Neural progenitor cell (in vitro differentiated cells): Measurements from ENCODE around the gene CUL1. TPM values are rescaled to one million over a fixed set of nuclear protein-coding genes. Genes with fewer than 3 reads are reported as not detected.

ENCODE experiments used
- DNase-seq: peaks from one replicate; pipeline ENCODE4 v3.0.0-alpha.2; 2016; ENCODE audit warnings: low spot score
- H2AFZ ChIP-seq: fragments of 200-600 bp; sonication (generic); replicated peaks from 2 replicates; pipeline ENCODE4 v1.6.1; 2016; ENCODE audit warnings: antibody characterized with exemption
- H3F3A ChIP-seq: fragments of 200-600 bp; sonication (generic); 2 replicates; pipeline ENCODE4 v1.6.1; 2016; ENCODE audit warnings: antibody characterized with exemption, low read depth
- H3K27ac ChIP-seq: fragments of 200-600 bp; sonication (generic); 2 replicates; pipeline ENCODE4 v1.5.1; 2016; ENCODE audit warnings: mild to moderate bottlenecking
- H3K27me3 ChIP-seq: fragments of 200-600 bp; sonication (generic); 2 replicates; pipeline ENCODE4 v1.6.1; 2016; ENCODE audit warnings: mild to moderate bottlenecking, moderate library complexity
- H3K36me3 ChIP-seq: fragments of 200-600 bp; sonication (generic); 2 replicates; pipeline ENCODE4 v1.5.1; 2016
- H3K4me1 ChIP-seq: fragments of 200-600 bp; sonication (generic); 2 replicates; pipeline ENCODE4 v1.6.1; 2016; ENCODE audit warnings: mixed run types
- H3K4me2 ChIP-seq: fragments of 200-600 bp; sonication (generic); 2 replicates; pipeline ENCODE4 v1.6.1; 2016
- H3K4me3 ChIP-seq: fragments of 200-600 bp; sonication (generic); 2 replicates; pipeline ENCODE4 v1.5.1; 2016
- H3K79me2 ChIP-seq: fragments of 200-600 bp; sonication (generic); 2 replicates; pipeline ENCODE4 v1.6.1; 2016; ENCODE audit warnings: low read depth
- H3K9ac ChIP-seq: fragments of 200-600 bp; sonication (generic); 2 replicates; pipeline ENCODE4 v1.6.1; 2016
- H3K9me3 ChIP-seq: fragments of 200-600 bp; sonication (generic); 2 replicates; pipeline ENCODE4 v1.5.1; 2016; ENCODE audit warnings: low read depth
- H4K20me1 ChIP-seq: fragments of 200-600 bp; sonication (generic); 2 replicates; pipeline ENCODE4 v1.6.1; 2016; ENCODE audit warnings: low read depth
- H3K27ac Mint-ChIP-seq: 3 replicates; pipeline ENCODE4 v1.8.0; 2021; ENCODE audit warnings: mixed read lengths
- H3K27me3 Mint-ChIP-seq: 2 replicates; pipeline ENCODE4 v1.8.0; 2022; ENCODE audit warnings: low read depth, mild to moderate bottlenecking, inconsistent platforms, moderate library complexity, mixed read lengths; ENCODE audit not compliant: insufficient read depth
- H3K36me3 Mint-ChIP-seq: 3 replicates; pipeline ENCODE4 v1.8.0; 2021; ENCODE audit warnings: mixed read lengths
- H3K4me1 Mint-ChIP-seq: 3 replicates; pipeline ENCODE4 v1.8.0; 2021; ENCODE audit warnings: mixed read lengths
- H3K4me3 Mint-ChIP-seq: 3 replicates; pipeline ENCODE4 v1.8.0; 2021; ENCODE audit warnings: mild to moderate bottlenecking, moderate library complexity, mixed read lengths
- H3K9me3 Mint-ChIP-seq: 3 replicates; pipeline ENCODE4 v1.8.0; 2020; ENCODE audit warnings: mixed read lengths
- CTCF ChIP-seq: fragments of 200-600 bp; sonication (generic); IDR thresholded peaks from 2 replicates; pipeline ENCODE4 v1.5.1; 2017; ENCODE audit warnings: antibody characterized with exemption, mild to moderate bottlenecking
- EZH2 ChIP-seq: fragments of 200-600 bp; sonication (generic); IDR thresholded peaks from 2 replicates; pipeline ENCODE4 v1.6.1; 2017; ENCODE audit warnings: antibody characterized with exemption, mild to moderate bottlenecking, moderate library complexity
- EZH2phosphoT487 ChIP-seq: fragments of 200-600 bp; sonication (generic); IDR thresholded peaks from 2 replicates; pipeline ENCODE4 v1.6.1; 2017; ENCODE audit warnings: antibody characterized with exemption
- total RNA-seq: library from RNA; depleted of rRNA; stranded (reverse); fragments of >200 nt; gene quantifications from 2 replicates; pipeline ENCODE4 v1.2.3, GENCODE V29; 2015; ENCODE audit warnings: low replicate concordance

Gene CUL1
- total RNA-seq, 1 donor from 2014 or later = 89.3 TPM

- H4K20me1 ChIP-seq = peaks cover 94% of the 10 kb centered on the region
- H3K4me1 Mint-ChIP-seq = peaks cover 2% of the 10 kb centered on the region
- H3K79me2 ChIP-seq = peaks cover 100% of the 10 kb centered on the region
These were observed 25.1 kb downstream of the CUL1 start for GRCh38 chr7:148723846-148724245.

GRCh38 chr7:148726385-148726784 is 27.7 kb downstream of the CUL1 start:
- TF ChIP-seq CTCF (no peak), EZH2 (no peak), EZH2phosphoT487 (no peak)
- Histone ChIP-seq H3K4me1 (peaks cover 26% of the 10 kb centered on the region), H3F3A (no peaks in the 10 kb centered on the region), H4K20me1 (peaks cover 94% of the 10 kb centered on the region), H3K9me3 (no peaks in the 10 kb centered on the region), H3K4me3 (no peak overlapping the region), H3K9ac (no peak overlapping the region), H2AFZ (no peak overlapping the region), H3K4me2 (no peak overlapping the region), H3K27ac (no peak overlapping the region), H3K79me2 (peaks cover 100% of the 10 kb centered on the region), H3K36me3 (no peaks in the 10 kb centered on the region), H3K27me3 (no peaks in the 10 kb centered on the region)
- H3K36me3 Mint-ChIP-seq = peaks cover 32% of the 10 kb centered on the region
- DNase-seq = no peak
- peaks cover 34% of the 10 kb centered on the region for H3K9me3 Mint-ChIP-seq
- no peak overlapping the region for H3K27ac Mint-ChIP-seq
- H3K4me3 Mint-ChIP-seq = no peak overlapping the region
- peaks cover 2% of the 10 kb centered on the region for H3K4me1 Mint-ChIP-seq
- no peaks in the 10 kb centered on the region for H3K27me3 Mint-ChIP-seq

More at GRCh38 chr7:148723846-148724245, 25.1 kb downstream of the CUL1 start:
- Histone ChIP-seq H3F3A (no peaks in the 10 kb centered on the region), H2AFZ (no peak overlapping the region), H3K4me3 (no peak overlapping the region), H3K27me3 (no peaks in the 10 kb centered on the region), H3K36me3 (no peaks in the 10 kb centered on the region), H3K9ac (no peak overlapping the region), H3K9me3 (no peaks in the 10 kb centered on the region), H3K4me2 (no peak overlapping the region), H3K27ac (no peak overlapping the region), H3K4me1 (peaks cover 26% of the 10 kb centered on the region)
- no peak for DNase-seq
- TF ChIP-seq EZH2 (no peak), EZH2phosphoT487 (no peak), CTCF (no peak)
- Mint-ChIP-seq H3K4me3 (no peak overlapping the region), H3K27me3 (no peaks in the 10 kb centered on the region), H3K36me3 (peaks cover 38% of the 10 kb centered on the region), H3K27ac (no peak overlapping the region), H3K9me3 (peaks cover 39% of the 10 kb centered on the region)

- Histone ChIP-seq H3K27me3 (no peaks in the 10 kb centered on the region), H3K27ac (no peak overlapping the region), H3K9me3 (no peaks in the 10 kb centered on the region), H3K36me3 (no peaks in the 10 kb centered on the region), H3F3A (no peaks in the 10 kb centered on the region), H3K4me1 (peaks cover 16% of the 10 kb centered on the region), H3K9ac (no peak overlapping the region), H3K4me3 (no peak overlapping the region), H2AFZ (no peak overlapping the region), H3K79me2 (peaks cover 100% of the 10 kb centered on the region), H4K20me1 (peaks cover 88% of the 10 kb centered on the region), H3K4me2 (no peak overlapping the region)
- Mint-ChIP-seq H3K27ac (no peak overlapping the region), H3K4me1 (peaks cover 2% of the 10 kb centered on the region), H3K27me3 (peaks cover 2% of the 10 kb centered on the region), H3K4me3 (no peak overlapping the region), H3K9me3 (peaks cover 26% of the 10 kb centered on the region), H3K36me3 (peaks cover 34% of the 10 kb centered on the region)
- no peak for DNase-seq
- TF ChIP-seq CTCF = no peak
- TF ChIP-seq EZH2phosphoT487 = no peak
- no peak for TF ChIP-seq EZH2
These were observed 29.0 kb downstream of the CUL1 start for GRCh38 chr7:148727501-148728278.
